Loucy (cell line): Measurements from ENCODE around the gene LDLRAD4.

Experiments
- CTCF ChIP-seq: fragments of 200-600 bp; sonication (generic); conservative IDR thresholded peaks from 2 replicates; pipeline ENCODE4 v1.5.1; 2014; ENCODE audit warnings: mild to moderate bottlenecking, antibody characterized with exemption, low read length
- EZH2phosphoT487 ChIP-seq: fragments of 200-600 bp; IDR thresholded peaks from 2 replicates; pipeline ENCODE4 v1.6.1; 2018; ENCODE audit warnings: antibody characterized with exemption, mild to moderate bottlenecking, moderate library complexity, borderline replicate concordance

- TF ChIP-seq CTCF (no peak), EZH2phosphoT487 (no peak)
Observed at GRCh38 chr18:13537022-13537780, 318.6 kb downstream of the LDLRAD4 start.
